ENCODE data around the gene CDK2AP2.
"Not testable (repeated sequence)": the region's sequence is repeated elsewhere in the genome, so short reads cannot be mapped to it uniquely, and the experiment has no call there.

The CDK2AP2 gene

GRCh38 chr11:67507864-67508485 lies at the start of gene CDK2AP2:
Gene CDK2AP2 (minus strand): TSS chr11:67508162. CDS start chr11:67508082, 80 bp downstream.
- DNase-seq: peak; percentile 99

- DNase-seq: no peak
Observed at GRCh38 chr11:67556244-67556643, 48.3 kb upstream of the CDK2AP2 start.

- DNase-seq: not testable (repeated sequence)
Observed at GRCh38 chr11:67551697-67552096, 43.7 kb upstream of the CDK2AP2 start.

GRCh38 chr11:67551127-67551526 lies 43.2 kb upstream of the CDK2AP2 start:
- DNase-seq: no peak

GRCh38 chr11:67548555-67549110 lies 40.7 kb upstream of the CDK2AP2 start:
- no peak for DNase-seq

GRCh38 chr11:67548112-67548511 lies 40.1 kb upstream of the CDK2AP2 start:
- DNase-seq: not testable (repeated sequence)

- DNase-seq: no peak
Observed at GRCh38 chr11:67545280-67545679, 37.3 kb upstream of the CDK2AP2 start.

- no peak for DNase-seq
Observed at GRCh38 chr11:67544616-67545242, 36.8 kb upstream of the CDK2AP2 start.

GRCh38 chr11:67543585-67543984 lies 35.6 kb upstream of the CDK2AP2 start:
- no peak for DNase-seq

GRCh38 chr11:67542971-67543370 lies 35.0 kb upstream of the CDK2AP2 start:
- DNase-seq: no peak

GRCh38 chr11:67542169-67542568 lies 34.2 kb upstream of the CDK2AP2 start:
- no peak for DNase-seq

- no peak for DNase-seq
Observed at GRCh38 chr11:67541198-67541597, 33.2 kb upstream of the CDK2AP2 start.

- no peak for DNase-seq
Observed at GRCh38 chr11:67539550-67539949, 31.6 kb upstream of the CDK2AP2 start.

- DNase-seq: no peak
Observed at GRCh38 chr11:67538823-67539505, 31.0 kb upstream of the CDK2AP2 start.

GRCh38 chr11:67538306-67538705 lies 30.3 kb upstream of the CDK2AP2 start:
- no peak for DNase-seq

GRCh38 chr11:67535561-67535960 lies 27.6 kb upstream of the CDK2AP2 start:
- DNase-seq: no peak

GRCh38 chr11:67534070-67534679 lies 26.2 kb upstream of the CDK2AP2 start:
- DNase-seq: no peak

- no peak for DNase-seq
Observed at GRCh38 chr11:67532889-67533288, 24.9 kb upstream of the CDK2AP2 start.

GRCh38 chr11:67530282-67530592 lies 22.3 kb upstream of the CDK2AP2 start:
- DNase-seq: no peak

GRCh38 chr11:67528376-67528775 lies 20.4 kb upstream of the CDK2AP2 start:
- no peak for DNase-seq

GRCh38 chr11:67525275-67525976 lies 17.5 kb upstream of the CDK2AP2 start:
- DNase-seq: no peak

- no peak for DNase-seq
Observed at GRCh38 chr11:67524480-67524808, 16.5 kb upstream of the CDK2AP2 start.

Measured in NK-92 treated with Interleukin-12 subunit alpha and Interleukin-12 subunit beta, amount 100 ng/mL, for 24 hours (cell line).